ENCODE results near the gene KRT20. TPM values are rescaled to one million over a fixed set of nuclear protein-coding genes. Genes with fewer than 3 reads are reported as not detected.

The KRT20 gene
- total and polyA plus RNA-seq, 2 of the 8 experiments (the other 6 are each of a cell fraction or from before 2014, with no cell fraction given) = not detected

GRCh38 chr17:40832840-40833239 is 52.2 kb downstream of the KRT20 start:
- H4K20me1 ChIP-seq (replicated peaks in 1 of 2; ENCODE audit: control insufficient read depth in 1 of 2, insufficient read depth in 2 of 2, low read length in 2 of 2) = peaks cover 0 to 2% of the 10 kb centered on the region in 2 experiments
- no peak overlapping the region for H2BK15ac ChIP-seq (ENCODE audit: low read length)
- H4K5ac ChIP-seq (ENCODE audit: insufficient read length, low read depth, low read length) = no peak overlapping the region
- no peak overlapping the region for H2AFZ ChIP-seq (ENCODE audit: low read length)
- H3K4me2 ChIP-seq (ENCODE audit: insufficient read depth in 1 of 2, low read depth in 2 of 2, low read length in 2 of 2) = peak overlapping the region in 1 of 2 experiments; percentile 28; a peak in 1 of 4 replicates
- H3K4me3 ChIP-seq (ENCODE audit: extremely low read depth in 1 of 4, insufficient read depth in 2 of 4, low read depth in 3 of 4, low read length in 4 of 4) = no peak overlapping the region
- CTCF ChIA-PET (ENCODE audit: partially characterized antibody) = interaction anchor here (0.6 to 1.5 kb wide), 5 partner anchors 15 to 830 kb away, joined by 3 read pairs; no protein-coding TSS in a partner anchor
- H2BK5ac ChIP-seq (ENCODE audit: low read depth, low read length) = no peak overlapping the region
- H2BK120ac ChIP-seq (replicated peaks; ENCODE audit: low read depth, low read length) = no peak overlapping the region
- DNase-seq (ENCODE audit: low read depth in 1 of 2, low spot score in 2 of 2) (no peak), FAIRE-seq (peak; percentile 48)
- H3K18ac ChIP-seq (ENCODE audit: extremely low read depth, low read length) = no peak overlapping the region
- no peak overlapping the region for H4K8ac ChIP-seq (ENCODE audit: extremely low read depth, insufficient read depth, low read length)
- H3K79me2 ChIP-seq (ENCODE audit: control insufficient read depth in 1 of 2, insufficient read depth in 2 of 2, low read length in 2 of 2) = no peaks in the 10 kb centered on the region
- no peak overlapping the region for H3K9ac ChIP-seq (replicated peaks in 1 of 4; ENCODE audit: extremely low read depth in 1 of 4, low read depth in 3 of 4, low read length in 3 of 4)
- H2AK5ac ChIP-seq (ENCODE audit: low read depth, low read length) = no peak overlapping the region
- H3K27me3 ChIP-seq (replicated peaks in 1 of 4; ENCODE audit: control insufficient read depth in 3 of 4, extremely low read depth in 1 of 4, insufficient read depth in 3 of 4, low read length in 3 of 4) = peaks cover 3 to 27% (median 9%) of the 10 kb centered on the region in 4 experiments
- H3K4me1 ChIP-seq (replicated peaks in 1 of 4; ENCODE audit: control insufficient read depth in 3 of 4, insufficient read depth in 4 of 4, low read length in 3 of 4) = peaks cover 0 to 3% (median 0%) of the 10 kb centered on the region in 4 experiments; a peak in 1 of 7 replicates
- no peak overlapping the region for H2BK12ac ChIP-seq (ENCODE audit: low read depth, low read length)
- H3K79me1 ChIP-seq (ENCODE audit: low read depth, low read length) = no peaks in the 10 kb centered on the region
- TF ChIP-seq RBBP5 (IDR thresholded peaks at IDR 0.05; ENCODE audit: borderline replicate concordance, low read depth, low read length) (no peak), POLR2AphosphoS5 (IDR thresholded peaks at IDR 0.05; ENCODE audit: low read depth, low read length) (0 out of 2 replicates have a peak, but pooled peaks have one; percentile 31)
- 24% methylated on average over 3 of the region's 3 CpGs; no CpG with 5 or more reads in 1 of the 2 experiments for WGBS, 2 experiments (ENCODE audit: extremely low coverage in 1 of 2, insufficient coverage in 1 of 2, insufficient read length in 1 of 2, insufficient replicate concordance in 2 of 2, low coverage in 1 of 2, low lambda C conversion rate in 2 of 2, missing lambda C conversion rate in 1 of 2)
- no peak overlapping the region for H3K23ac ChIP-seq (ENCODE audit: insufficient read length)
- H4K91ac ChIP-seq (replicated peaks; ENCODE audit: insufficient read length, low read length) = no peak overlapping the region
- POLR2A ChIA-PET (ENCODE audit: partially characterized antibody) = interaction anchor here (1.0 kb wide), 1 partner anchor 14 kb away, joined by 5 read pairs; no protein-coding TSS in a partner anchor
- H3K27ac ChIP-seq (ENCODE audit: low read depth, low read length) = no peak overlapping the region
- H3K4ac ChIP-seq (replicated peaks; ENCODE audit: insufficient read length, low read depth, low read length) = no peak overlapping the region
- H2BK20ac ChIP-seq (ENCODE audit: low read length) = no peak overlapping the region
- no peaks in the 10 kb centered on the region for H3K23me2 ChIP-seq (ENCODE audit: low read depth, low read length)
- H3K9me3 ChIP-seq (ENCODE audit: insufficient read depth in 2 of 2, low read depth in 1 of 2, low read length in 1 of 2) = no peaks in the 10 kb centered on the region
- H3K14ac ChIP-seq (ENCODE audit: insufficient read length) = no peak overlapping the region
- H3K36me3 ChIP-seq (ENCODE audit: control insufficient read depth in 2 of 4, insufficient read depth in 4 of 4, low read length in 3 of 4) = no peaks in the 10 kb centered on the region
- no peak overlapping the region for H3K56ac ChIP-seq (replicated peaks; ENCODE audit: insufficient read length, low read depth, low read length)
